A549 (cell line): ENCODE measurements around the gene OR52B2.

Source experiments
- CBX2 ChIP-seq: fragments of 200-600 bp; sonication (generic); IDR thresholded peaks from 2 replicates; pipeline ENCODE4 v1.6.1; 2016; ENCODE audit warnings: low read depth, mild to moderate bottlenecking, borderline replicate concordance
- EP300 ChIP-seq, 2 experiments: fragments of >200 bp; sonication (Bioruptor Twin); formaldehyde crosslinking; IDR thresholded peaks; 2 replicates in 1 of 2; 3 replicates in 1 of 2; pipeline ENCODE4 v1.6.1; 2016 to 2017
- JUN ChIP-seq, 2 experiments: fragments of >200 bp; sonication (Bioruptor Twin); formaldehyde crosslinking; IDR thresholded peaks; 2 replicates in 1 of 2; 3 replicates in 1 of 2; pipeline ENCODE4 v1.6.1; 2016 to 2017
- JUNB ChIP-seq: fragments of >200 bp; sonication (Bioruptor Twin); formaldehyde crosslinking; IDR thresholded peaks from 2 replicates; pipeline ENCODE4 v1.6.1; 2016
- MAZ ChIP-seq: fragments of 150-350 bp; IDR thresholded peaks from 2 replicates; pipeline ENCODE4 v1.6.1; 2014; ENCODE audit warnings: antibody characterized with exemption, low read depth, low read length, borderline replicate concordance
- MYC ChIP-seq: IDR thresholded peaks from 2 replicates; pipeline ENCODE4 v1.6.1; 2012; ENCODE audit warnings: mild to moderate bottlenecking, inconsistent platforms, low read length, improper control_type of control experiment, borderline replicate concordance
- NFE2L2 ChIP-seq: fragments of 150-350 bp; conservative IDR thresholded peaks from 2 replicates; pipeline ENCODE4 v1.6.1; 2014; ENCODE audit warnings: low read length
- POLR2A ChIP-seq: IDR thresholded peaks from 2 replicates; pipeline ENCODE4 v1.6.1; 2012; ENCODE audit warnings: mild to moderate bottlenecking, low read length
- RAD21 ChIP-seq, 2 experiments: fragments of >200 bp in 1 of 2; sonication (Bioruptor Twin) in 1 of 2; formaldehyde crosslinking in 1 of 2; IDR thresholded peaks in 1 of 2; conservative IDR thresholded peaks in 1 of 2; 2 replicates in 1 of 2; 3 replicates in 1 of 2; pipeline ENCODE4 v1.6.1; 2012 to 2018; ENCODE audit warnings: inconsistent platforms in 1 of 2
- REST ChIP-seq: fragments of 200-600 bp; sonication (generic); IDR thresholded peaks from 2 replicates; pipeline ENCODE4 v1.6.1; 2016; ENCODE audit warnings: antibody characterized with exemption, mild to moderate bottlenecking, moderate library complexity
- RFX5 ChIP-seq: fragments of 450-650 bp; IDR thresholded peaks from 2 replicates; pipeline ENCODE4 v1.7.1; 2014; ENCODE audit warnings: antibody characterized with exemption, mild to moderate bottlenecking, moderate library complexity
- TF ChIP-seq, protein P1 (sequence below): fragments of >200 bp; sonication (Bioruptor Twin); formaldehyde crosslinking; IDR thresholded peaks from 3 replicates; pipeline ENCODE4 v1.5.1; 2016
- TF ChIP-seq, protein P2 (sequence below): fragments of 150-350 bp; IDR thresholded peaks from 2 replicates; pipeline ENCODE4 v1.6.1; 2014; ENCODE audit warnings: low read depth, mild to moderate bottlenecking, low read length
- TF ChIP-seq, protein P3 (sequence below): IDR thresholded peaks from 2 replicates; pipeline ENCODE4 v1.6.1; 2012

- TF ChIP-seq RFX5 (no peak), MYC (no peak), EP300 (IDR thresholded peaks at IDR 0.05) (no peak), CBX2 (no peak), POLR2A (no peak), RAD21 (conservative IDR thresholded peaks at IDR 0.05 in 1 of 2, IDR thresholded peaks at IDR 0.05 in 1 of 2) (no peak), JUN (IDR thresholded peaks at IDR 0.05) (no peak), JUNB (no peak), MAZ (no peak), NFE2L2 (no peak), REST (no peak)
- TF ChIP-seq, protein P1, sequence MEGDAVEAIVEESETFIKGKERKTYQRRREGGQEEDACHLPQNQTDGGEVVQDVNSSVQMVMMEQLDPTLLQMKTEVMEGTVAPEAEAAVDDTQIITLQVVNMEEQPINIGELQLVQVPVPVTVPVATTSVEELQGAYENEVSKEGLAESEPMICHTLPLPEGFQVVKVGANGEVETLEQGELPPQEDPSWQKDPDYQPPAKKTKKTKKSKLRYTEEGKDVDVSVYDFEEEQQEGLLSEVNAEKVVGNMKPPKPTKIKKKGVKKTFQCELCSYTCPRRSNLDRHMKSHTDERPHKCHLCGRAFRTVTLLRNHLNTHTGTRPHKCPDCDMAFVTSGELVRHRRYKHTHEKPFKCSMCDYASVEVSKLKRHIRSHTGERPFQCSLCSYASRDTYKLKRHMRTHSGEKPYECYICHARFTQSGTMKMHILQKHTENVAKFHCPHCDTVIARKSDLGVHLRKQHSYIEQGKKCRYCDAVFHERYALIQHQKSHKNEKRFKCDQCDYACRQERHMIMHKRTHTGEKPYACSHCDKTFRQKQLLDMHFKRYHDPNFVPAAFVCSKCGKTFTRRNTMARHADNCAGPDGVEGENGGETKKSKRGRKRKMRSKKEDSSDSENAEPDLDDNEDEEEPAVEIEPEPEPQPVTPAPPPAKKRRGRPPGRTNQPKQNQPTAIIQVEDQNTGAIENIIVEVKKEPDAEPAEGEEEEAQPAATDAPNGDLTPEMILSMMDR = no peak
- TF ChIP-seq, protein P2, sequence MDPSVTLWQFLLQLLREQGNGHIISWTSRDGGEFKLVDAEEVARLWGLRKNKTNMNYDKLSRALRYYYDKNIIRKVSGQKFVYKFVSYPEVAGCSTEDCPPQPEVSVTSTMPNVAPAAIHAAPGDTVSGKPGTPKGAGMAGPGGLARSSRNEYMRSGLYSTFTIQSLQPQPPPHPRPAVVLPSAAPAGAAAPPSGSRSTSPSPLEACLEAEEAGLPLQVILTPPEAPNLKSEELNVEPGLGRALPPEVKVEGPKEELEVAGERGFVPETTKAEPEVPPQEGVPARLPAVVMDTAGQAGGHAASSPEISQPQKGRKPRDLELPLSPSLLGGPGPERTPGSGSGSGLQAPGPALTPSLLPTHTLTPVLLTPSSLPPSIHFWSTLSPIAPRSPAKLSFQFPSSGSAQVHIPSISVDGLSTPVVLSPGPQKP = no peak
- TF ChIP-seq, protein P3, sequence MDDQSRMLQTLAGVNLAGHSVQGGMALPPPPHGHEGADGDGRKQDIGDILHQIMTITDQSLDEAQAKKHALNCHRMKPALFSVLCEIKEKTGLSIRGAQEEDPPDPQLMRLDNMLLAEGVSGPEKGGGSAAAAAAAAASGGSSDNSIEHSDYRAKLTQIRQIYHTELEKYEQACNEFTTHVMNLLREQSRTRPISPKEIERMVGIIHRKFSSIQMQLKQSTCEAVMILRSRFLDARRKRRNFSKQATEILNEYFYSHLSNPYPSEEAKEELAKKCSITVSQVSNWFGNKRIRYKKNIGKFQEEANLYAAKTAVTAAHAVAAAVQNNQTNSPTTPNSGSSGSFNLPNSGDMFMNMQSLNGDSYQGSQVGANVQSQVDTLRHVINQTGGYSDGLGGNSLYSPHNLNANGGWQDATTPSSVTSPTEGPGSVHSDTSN = no peak
Measured at GRCh38 chr11:6204706-6205105, 34.6 kb upstream of the OR52B2 start.
